GM12878 (cell line): ENCODE data around the gene PID1.

Experiments used
- BCL11A ChIP-seq: IDR thresholded peaks from 2 replicates; pipeline ENCODE4 v1.6.1; 2011; ENCODE audit warnings: low read depth, low read length
- CTCF ChIP-seq, 3 experiments: IDR thresholded peaks in 2 of 3; conservative IDR thresholded peaks in 1 of 3; 2 replicates each; pipeline ENCODE4 v1.5.1; 2011; ENCODE audit warnings: low read depth in 3 of 3, low read length in 3 of 3, mild to moderate bottlenecking in 3 of 3, control low read depth in 2 of 3, moderate library complexity in 2 of 3, inconsistent platforms in 1 of 3, mixed read lengths in 1 of 3; ENCODE audit not compliant: control insufficient read depth in 2 of 3, insufficient read depth in 1 of 3; ENCODE audit errors: extremely low read depth in 1 of 3
- EP300 ChIP-seq, 2 experiments: fragments of 150-350 bp in 1 of 2; IDR thresholded peaks; 2 replicates each; pipeline ENCODE4 v1.6.1; 2011 to 2012; ENCODE audit warnings: low read depth in 2 of 2, low read length in 2 of 2, borderline replicate concordance in 1 of 2, improper control_type of control experiment in 1 of 2, inconsistent platforms in 1 of 2; ENCODE audit not compliant: control insufficient read depth in 1 of 2
- IRF3 ChIP-seq: fragments of 450-650 bp; IDR thresholded peaks from 2 replicates; pipeline ENCODE4 v1.6.1; 2014; ENCODE audit warnings: mild to moderate bottlenecking
- NFXL1 ChIP-seq: fragments of 450-650 bp; IDR thresholded peaks from 2 replicates; pipeline ENCODE4 v1.6.1; 2017; ENCODE audit warnings: antibody characterized with exemption, mild to moderate bottlenecking, borderline replicate concordance
- NR2C1 ChIP-seq: fragments of 450-650 bp; IDR thresholded peaks from 2 replicates; pipeline ENCODE4 v1.6.1; 2017; ENCODE audit warnings: antibody characterized with exemption, mild to moderate bottlenecking, moderate library complexity
- SMAD1 ChIP-seq: fragments of 450-650 bp; IDR thresholded peaks from 2 replicates; pipeline ENCODE4 v1.6.1; 2018; ENCODE audit warnings: mild to moderate bottlenecking, low read depth; ENCODE audit not compliant: partially characterized antibody
- SMC3 ChIP-seq: IDR thresholded peaks from 2 replicates; pipeline ENCODE4 v1.6.1; 2011; ENCODE audit warnings: low read length, improper control_type of control experiment, borderline replicate concordance
- ZBTB11 ChIP-seq: fragments of 450-650 bp; formaldehyde crosslinking; IDR thresholded peaks from 2 replicates; pipeline ENCODE4 v1.5.0; 2022; ENCODE audit warnings: mild to moderate bottlenecking, missing genetic modification characterization

- TF ChIP-seq IRF3 (no peak), ZBTB11 (CRISPR knock-in tag) (no peak), BCL11A (no peak), EP300 (IDR thresholded peaks at IDR 0.05; ENCODE audit: borderline replicate concordance in 1 of 2, control insufficient read depth in 1 of 2, low read depth in 2 of 2, low read length in 2 of 2) (no peak), SMC3 (no peak), SMAD1 (no peak), CTCF (IDR thresholded peaks at IDR 0.05 in 2 of 3, conservative IDR thresholded peaks at IDR 0.05 in 1 of 3; ENCODE audit: control insufficient read depth in 2 of 3, extremely low read depth in 1 of 3, insufficient read depth in 1 of 3, low read depth in 3 of 3, low read length in 3 of 3) (no peak), NR2C1 (no peak), NFXL1 (no peak)
These were observed 199.7 kb downstream of the PID1 start for GRCh38 chr2:229071292-229071976.
